Fibroblast of skin of scalp (primary cell): ENCODE measurements around the gene INPP4B.
"Not testable (repeated sequence)": the region's sequence is repeated elsewhere in the genome, so short reads cannot be mapped to it uniquely, and the experiment has no call there.

Source experiments
- DNase-seq: peaks from one replicate; pipeline ENCODE4 v3.0.0-alpha.2; 2013

The INPP4B gene

DNA sequence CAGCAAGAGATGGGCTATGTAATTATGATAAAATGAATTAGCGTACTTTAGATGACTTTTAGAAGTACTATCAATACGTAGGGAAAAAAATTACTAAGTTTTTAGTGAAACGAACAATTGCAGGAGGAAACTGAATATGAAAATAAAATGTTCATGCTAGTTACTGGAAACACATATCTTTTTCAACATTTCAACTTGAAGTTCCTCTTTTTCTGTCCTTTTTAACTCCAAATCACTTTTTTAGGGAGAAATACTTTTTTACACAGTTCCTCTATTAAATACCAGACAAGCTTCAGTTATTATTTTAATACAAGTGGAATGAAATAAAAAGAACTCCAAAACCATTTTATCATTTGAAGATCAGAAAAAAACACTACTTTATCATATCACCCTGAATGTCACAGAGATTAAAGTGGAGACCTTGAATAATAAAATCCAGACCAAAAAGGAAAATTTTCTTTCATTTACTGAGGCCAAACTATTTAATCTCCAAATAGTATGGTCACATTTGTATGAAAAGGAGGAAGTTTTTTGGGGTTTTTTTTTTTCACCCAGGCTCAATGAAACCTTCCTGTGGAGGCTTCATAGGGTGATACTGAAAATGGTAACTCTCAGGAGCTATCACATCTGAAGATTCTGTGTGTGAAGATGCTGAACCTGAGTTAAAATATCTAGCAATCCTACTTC, 306.2 kb downstream of the INPP4B start:
- no peak for DNase-seq

DNA sequence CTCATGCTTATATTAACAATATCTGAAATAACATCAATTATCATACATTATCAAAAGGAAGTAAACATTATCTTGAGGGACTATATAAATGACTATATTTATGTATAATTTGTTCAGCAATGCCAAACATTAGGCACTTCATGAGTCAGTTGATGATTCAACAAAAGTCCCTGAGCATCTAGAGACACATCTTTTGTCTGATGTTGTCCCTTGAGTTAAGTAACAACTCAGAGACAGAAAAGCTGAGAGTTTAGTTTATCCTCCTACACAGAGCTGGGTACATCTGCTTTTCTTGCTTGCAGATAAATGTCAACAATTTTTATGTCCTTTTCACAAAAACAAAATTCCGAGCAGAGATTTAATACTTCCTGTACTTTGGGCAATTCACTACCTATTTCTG, 311.1 kb downstream of the INPP4B start:
- no peak for DNase-seq

DNA sequence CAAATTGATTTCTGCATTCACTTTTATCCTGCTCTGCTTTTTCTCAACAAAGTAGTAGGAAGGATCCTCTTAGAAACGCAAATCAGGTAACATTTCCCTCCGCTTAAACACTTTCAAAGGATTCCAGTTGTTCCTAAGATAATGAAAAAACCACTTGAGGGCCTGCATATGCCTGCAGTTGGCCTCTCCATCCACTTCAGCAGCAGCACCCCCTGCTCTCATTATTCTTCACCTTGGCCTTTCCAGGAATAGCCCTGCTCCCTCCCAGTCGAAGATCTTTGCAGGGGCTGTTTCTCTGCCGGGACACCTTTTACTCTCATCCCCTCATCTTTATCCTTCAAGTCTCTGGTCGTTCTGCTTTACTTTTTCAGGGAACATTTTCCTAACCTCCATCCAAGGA, 314.0 kb downstream of the INPP4B start:
- no peak for DNase-seq

DNA sequence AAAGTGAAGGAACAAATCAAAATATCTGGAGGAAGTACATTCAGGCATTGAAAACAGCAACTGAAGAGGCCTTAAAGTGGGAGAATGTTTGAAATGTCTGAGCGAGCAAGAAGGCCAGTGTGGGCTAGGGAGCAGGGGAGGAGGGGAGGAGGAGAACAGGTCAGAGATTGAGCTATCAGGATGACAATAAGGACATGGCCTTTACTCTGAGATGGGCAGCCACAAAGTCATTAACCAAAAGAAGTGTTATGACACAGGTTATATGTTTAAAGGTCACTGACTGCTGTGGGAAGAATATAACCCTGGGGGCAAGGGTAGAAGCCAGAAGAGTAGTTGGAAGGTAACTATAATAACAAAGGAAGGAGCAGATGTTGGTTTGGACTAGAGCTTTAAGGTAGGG, 315.4 kb downstream of the INPP4B start:
- DNase-seq = no peak

DNA sequence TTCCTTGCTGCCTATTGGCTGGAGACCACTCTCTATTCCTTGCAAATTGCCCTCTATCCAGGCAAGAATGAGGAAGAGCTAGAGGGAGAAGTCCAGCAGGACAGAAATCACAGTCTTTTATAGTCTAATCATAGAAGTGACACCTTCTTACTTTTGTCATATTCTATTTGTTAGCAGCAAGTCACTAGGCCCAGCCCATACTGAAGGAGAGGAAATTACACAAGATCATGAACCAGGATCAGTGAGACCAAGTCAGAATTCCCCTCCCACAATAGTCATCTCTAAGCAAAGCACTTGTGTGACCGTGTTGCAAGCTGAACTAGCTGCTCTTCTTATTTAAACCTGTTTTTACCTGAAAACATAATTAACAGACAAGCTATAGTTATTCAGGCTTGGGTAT, 317.7 kb downstream of the INPP4B start:
- DNase-seq = no peak

DNA sequence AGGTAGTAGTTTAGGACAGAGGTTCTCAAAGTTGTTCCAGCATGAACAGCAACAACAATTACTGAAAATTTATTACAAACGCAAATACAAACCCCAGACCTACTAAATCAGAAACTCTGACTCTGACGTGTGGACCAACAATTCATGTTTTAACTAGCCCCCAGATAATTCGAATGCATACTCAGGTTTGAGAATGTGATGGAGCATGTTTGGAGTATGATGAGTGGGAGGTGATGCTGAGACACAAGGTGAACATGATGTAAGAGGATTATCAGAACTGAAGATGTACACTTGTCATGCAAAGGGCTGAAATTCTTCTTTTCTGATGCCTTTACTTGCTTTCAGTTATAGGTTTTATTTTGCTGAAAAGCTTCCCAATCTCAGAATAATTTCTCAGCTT, 323.0 kb downstream of the INPP4B start:
- no peak for DNase-seq

DNA sequence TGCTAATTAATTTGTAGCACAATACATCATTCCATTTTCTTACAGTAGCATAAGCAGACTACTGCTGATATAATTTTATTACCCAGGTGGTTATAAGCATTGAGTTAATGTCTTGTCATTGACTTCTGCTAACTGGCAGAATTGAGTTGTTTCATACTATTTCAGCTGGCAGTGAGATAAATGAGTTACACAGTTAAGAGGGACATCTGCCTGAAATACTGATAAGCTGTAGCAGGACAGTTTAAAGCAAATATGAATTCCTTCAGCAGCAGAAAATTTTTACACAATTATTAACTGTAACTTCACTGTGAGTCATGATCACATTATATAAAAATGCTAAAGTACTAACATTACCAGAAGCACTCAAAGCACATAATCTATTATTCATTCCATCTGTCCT, 326.8 kb downstream of the INPP4B start:
- DNase-seq = no peak

DNA sequence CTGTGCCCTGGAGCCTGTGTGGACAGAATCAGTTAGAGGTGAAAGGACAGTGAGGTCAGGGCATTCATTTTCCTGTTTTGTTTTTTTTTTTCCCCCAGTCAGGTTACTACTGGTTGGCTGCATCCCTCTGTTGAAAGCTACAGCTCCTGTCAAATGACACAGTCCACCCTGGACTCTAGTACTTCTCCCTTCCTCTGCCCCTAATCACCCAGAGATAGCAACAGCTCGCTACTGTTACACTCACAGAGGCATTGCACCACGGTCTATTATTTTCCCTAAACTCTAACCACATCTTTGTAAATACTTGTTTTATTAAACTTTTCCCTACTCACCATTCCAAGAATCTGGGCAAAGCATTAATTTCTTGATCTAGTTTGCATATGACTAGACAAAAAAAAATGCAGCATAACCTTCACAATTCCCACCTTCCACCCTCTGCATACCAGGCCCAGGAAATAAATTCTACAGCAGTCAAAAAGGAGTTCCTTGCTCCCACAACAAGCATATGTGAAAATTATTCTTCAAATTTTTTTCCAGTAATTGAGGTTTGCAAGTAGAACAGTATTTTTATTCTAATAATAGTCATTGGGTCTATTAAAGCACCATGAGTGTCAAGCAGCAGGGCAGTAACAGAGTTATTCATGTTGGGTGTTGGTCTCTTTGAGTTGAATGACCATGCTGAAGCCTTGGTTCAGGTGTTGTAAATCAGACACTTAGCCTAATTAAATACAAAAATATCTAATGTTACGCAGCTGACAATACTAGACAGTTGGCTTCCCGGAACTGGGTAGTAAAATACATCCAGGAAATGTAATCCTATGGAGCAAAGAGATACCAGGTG, 329.2 kb downstream of the INPP4B start:
- DNase-seq = peak; percentile 33

DNA sequence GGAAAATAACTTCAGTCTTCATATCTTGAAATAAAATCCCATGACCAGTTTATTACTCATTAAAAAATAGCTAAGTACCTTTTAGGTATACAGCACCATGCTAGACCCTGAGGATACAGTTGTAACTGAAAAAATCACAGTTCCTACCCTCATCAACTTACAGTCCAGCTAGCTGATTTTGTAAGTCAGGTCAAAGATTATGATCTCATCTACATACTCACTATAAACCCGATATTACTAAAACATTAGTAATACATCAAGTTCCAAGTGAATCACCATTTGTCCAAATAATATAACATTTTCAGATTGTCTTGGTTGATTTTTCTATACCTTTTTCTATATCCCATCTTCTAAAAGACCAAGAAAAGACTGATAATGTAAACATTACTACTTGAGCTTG, 333.9 kb downstream of the INPP4B start:
- no peak for DNase-seq

DNA sequence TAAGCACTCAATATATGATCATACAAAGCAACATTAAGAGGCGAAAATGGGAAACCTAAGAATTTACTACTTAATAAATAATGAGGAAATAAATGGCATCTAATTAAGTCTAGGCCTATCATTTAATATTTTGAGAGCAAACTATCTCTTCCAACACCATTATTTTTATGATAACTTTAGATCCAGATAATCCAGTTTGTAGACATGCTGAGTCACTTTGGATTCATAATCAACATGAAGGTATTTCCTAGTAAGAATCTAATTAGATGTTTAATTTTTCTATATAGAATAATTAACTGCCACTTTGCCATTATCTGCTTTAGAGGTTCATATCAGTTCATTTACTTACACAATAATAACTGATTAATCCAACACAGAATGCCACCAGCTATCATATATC, 336.2 kb downstream of the INPP4B start:
- DNase-seq = no peak

DNA sequence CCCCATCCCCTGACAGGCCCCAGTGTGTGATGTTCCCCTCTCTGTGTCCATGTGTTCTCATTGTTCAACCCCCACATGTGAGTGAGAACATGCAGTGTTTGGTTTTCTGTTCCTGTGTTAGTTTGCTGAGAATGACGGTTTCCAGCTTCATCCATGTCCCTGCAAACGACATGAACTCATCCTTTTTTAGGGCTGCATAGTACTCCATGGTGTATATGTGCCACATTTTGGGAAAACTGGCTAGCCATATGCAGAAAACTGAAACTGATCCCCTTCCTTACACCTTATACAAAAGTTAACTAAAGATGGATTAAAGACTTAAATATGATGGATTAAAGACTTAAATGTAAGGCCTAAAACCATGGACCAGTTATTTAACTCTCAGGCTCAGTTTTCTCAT, 336.7 kb downstream of the INPP4B start:
- not testable (repeated sequence) for DNase-seq

DNA sequence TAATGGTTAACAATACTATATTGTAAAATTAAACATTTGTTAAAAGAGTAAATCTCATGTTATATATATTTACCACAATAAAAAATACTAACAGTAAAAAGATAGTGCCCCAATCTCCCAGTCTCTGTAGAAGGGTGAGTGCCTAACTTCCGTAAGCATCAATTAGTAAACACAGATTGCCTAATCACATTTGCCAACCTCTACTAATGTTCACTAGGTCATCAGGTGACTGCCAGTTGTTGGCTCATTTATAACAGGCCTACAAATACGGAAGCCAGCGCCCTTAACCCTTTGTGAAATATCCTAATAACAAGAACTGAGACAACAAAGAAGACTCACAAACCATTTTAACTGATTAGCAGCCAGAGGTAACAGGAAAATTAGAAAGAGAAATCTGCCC, 345.1 kb downstream of the INPP4B start:
- DNase-seq = no peak

DNA sequence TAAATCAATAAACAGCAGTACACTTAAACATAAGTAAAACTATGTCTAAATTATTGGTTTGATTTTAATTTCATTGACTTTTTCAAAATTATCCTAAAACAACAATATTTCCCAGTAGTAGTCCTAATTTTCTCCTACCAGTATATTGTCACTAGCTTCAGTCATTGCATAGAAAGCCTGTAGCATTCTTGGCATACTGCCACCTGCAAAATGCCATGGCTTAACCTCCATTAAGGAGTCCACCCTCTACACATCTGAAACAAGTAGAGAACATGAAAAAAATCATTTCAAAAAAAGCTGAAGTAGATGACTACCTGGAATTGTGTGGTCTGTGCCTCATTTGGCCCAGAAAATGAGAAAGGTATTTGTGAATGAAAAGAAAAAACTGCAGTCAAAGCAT, 348.5 kb downstream of the INPP4B start:
- peak; percentile 20 for DNase-seq

DNA sequence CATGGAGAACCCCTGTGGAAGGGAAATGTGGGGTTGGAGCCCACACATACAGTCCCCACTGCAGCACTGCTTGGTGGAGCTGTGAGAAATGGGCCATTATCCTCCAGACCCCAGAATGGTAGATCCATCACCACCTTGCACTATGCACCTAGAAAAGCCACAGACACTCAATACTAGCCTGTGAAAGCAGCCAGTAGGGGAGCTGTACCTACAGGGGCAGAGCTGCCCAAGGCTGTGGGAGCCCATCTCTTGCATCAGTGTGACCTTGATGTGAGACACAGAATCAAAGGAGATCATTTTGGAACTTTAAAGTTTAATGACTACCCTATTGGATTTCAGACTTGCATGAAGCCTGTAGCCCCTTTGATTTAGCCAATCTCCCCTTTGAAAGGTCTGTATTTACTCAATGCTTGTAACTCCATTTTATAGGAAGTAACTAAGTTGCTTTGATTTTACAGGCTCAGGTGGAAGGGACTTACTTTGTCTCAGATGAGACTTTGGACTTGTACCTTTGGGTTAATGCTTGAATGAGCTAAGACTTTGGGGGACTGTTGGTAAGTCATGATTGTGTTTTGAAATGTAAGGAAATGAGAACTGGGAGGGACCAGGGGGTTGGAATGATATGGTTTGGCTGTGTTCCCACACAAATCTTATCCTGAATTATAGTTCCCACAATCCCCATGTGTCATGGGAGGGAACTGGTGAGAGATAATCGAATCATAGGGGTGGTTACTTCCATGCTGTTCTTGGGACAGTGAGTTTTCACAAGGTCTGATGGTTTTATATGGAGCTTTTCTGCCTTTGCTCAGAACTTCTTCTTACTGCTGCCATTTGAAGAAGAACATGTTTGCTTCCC, 352.6 kb downstream of the INPP4B start:
- DNase-seq = peak; percentile 38

DNA sequence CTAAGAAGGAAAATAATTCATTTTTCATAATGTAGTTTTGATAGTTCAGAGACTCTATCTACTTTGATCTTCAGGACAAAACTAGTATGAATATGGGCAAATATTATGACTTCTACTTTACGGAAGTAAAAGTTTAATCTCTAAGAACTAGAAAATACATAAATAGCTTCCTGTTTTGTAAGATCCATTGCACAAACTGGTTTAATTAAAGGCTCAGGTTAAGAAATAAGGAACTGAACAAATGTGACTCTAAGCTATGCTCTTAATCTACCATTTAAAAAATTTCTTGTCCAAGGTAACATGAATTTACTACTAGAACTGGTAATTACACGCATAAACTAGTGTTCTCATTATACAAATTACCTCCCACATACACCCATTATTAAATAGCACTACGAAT, 360.6 kb downstream of the INPP4B start:
- DNase-seq = no peak

DNA sequence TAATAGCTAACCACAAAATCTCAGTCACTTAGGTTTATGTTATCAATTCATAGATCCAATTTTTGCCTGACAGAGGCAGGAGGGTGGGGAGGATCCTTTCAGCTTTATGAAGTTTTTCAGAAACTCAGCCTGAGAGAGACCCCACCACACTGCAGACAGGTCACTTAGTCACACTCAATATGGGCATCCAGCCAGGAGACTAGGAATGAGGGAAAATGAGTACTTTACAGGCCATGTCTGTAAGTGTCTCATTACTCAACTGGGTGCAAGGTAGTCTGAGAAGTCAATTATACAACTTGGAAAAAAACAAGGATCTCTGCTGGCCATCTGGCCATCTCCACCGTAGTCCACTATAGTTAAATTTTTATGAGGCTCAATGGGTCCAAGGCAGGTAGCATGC, 365.9 kb downstream of the INPP4B start:
- DNase-seq = peak; percentile 43

DNA sequence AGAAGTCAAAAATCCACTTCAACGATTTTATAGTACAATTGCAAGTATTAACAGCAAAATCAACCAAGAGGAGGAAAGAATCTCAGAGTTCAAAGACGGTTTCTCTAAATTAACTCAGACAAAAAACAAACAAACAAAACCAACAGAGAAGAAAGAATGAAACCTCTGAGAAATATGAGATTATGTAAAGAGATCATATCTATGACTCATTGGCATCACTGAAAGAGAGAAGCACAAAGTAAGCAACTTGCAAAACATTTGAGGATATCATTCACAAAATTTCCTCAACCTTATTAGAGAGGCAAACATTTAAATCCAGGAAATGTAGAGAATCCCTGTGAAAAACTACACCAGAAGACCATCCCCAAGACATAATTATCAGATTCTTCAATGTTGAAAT, 370.4 kb downstream of the INPP4B start:
- peak; percentile 2 for DNase-seq

DNA sequence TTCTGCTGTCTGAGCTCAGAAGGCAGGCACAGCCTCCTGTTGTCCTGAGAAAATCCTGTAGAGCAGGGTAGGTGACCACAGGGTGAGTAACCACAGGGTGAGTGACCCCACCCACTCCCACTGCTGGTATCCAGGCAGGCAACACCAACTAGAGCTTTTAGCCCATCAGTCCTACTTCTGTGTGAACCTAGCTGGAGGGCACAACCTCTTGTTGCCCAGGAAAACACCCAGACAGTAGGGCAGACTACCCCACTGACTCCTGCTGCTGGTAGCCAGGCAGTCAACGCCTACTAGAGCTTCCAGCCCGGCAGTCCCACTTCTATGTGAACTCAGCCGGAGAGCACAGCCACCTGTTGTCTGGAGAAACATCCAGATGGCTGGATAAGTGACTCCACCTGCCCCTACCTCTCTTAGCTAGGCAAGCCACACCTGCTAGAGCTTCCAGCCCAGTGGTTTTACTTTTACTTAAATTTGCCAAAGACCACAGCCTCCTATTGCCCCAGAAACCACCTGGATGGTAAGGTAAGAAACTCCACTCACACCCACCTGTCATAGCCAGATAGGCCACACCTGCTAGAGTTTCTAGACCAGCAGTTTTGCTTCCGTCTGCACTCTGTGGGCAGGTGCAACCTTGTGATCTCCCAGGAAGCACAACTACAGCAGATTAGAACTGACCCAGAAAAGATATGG, 371.6 kb downstream of the INPP4B start:
- no peak for DNase-seq

DNA sequence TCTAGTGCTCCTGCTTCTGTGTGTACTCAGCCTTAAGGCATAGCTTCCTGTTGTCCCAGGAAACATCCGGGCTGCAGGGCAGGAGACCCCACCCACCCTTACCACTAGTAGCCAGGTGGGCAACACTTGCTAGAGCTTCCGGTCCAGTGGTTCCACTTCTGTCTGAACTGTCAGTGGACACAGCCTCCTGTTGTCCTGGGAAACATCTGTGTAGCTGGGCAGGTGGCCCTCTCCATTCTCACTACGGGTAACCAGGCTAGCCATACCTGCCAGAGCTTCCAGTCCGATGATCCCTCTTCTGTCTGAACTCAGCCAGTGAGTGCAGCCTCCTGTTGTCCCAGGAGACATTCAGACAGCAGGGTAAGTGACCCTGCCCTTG, 372.2 kb downstream of the INPP4B start:
- no peak for DNase-seq

DNA sequence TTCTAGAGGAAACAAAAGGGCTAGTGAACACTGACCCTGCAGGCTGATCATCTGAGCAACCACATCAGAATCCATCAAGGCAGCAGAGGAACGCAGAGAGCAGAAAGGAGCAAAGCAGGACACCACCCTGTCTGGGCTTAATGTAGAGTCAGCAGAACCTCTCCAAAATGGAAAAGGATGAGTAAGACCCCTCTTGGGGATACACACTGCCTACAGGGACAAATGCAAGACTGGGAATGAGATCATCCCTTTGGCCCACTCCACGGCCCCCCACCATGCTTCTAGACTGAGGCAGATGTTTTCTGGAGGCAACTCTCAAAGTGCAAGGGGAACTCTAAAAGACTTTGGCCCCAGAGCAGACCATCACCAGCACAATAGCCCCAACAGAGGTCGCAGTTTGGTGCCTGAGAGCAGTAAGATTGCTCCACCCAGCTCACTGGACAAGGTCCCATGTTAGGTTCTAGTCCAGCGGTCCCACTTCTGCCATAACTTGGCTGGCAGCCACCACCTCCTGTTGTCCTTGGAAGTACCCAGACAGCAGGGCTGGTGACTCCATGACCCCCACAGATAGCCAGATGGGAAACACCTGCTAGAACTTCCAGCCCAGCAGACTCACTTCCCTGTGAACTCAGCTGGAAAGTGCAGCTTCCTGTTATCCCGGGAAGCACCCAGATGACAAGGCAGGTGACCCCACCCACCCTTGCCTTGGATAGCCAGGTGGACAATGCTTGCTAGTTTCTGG, 372.7 kb downstream of the INPP4B start:
- DNase-seq = peak; percentile 12

DNA sequence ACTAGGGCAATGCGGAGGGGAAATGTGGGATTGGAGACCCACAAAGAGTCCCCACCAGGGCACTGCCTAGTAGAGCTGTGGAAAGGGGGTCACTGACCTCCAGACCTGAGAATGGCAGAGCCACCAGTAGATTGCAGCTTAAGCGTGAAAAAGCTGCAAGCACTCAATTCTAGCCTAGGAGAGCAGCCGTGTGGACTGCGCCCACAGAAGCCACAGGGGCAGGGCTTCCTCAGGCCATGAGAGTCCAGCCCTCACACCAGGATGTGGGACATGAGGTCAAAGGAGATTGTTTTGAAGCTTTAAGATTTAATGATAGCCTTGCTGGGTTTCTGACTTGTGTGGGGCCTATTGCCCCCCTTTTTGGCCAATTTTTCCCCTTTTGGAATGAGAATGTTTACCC, 379.0 kb downstream of the INPP4B start:
- DNase-seq = no peak

DNA sequence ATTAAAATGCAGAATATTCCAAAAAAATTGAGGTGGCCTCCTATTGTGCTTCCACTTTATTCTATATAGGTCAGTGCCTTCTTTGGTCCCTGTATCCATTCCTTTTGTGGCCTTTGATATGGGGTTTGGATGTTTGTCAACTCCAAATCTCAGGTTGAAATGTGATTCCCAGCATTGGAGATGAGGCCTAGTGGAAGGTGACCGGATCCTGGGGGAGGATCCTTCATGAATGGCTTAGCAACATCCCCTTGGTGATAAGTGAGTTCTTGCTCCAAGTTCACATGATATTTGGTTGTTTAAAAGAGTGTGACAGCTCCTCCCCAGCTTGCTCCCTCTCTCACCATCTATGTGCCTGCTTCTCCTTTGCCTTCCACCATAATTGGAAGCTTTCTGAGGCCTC, 380.6 kb downstream of the INPP4B start:
- DNase-seq = no peak
